ENCODE results near the gene TBCEL. TPM values are rescaled to one million over a fixed set of nuclear protein-coding genes. Genes with fewer than 3 reads are reported as not detected.
"Not testable (repeated sequence)": the region's sequence is repeated elsewhere in the genome, so short reads cannot be mapped to it uniquely, and the experiment has no call there.

The TBCEL gene
- total RNA-seq, 1 experiment from 2014 or later: 11.6 TPM

DNA sequence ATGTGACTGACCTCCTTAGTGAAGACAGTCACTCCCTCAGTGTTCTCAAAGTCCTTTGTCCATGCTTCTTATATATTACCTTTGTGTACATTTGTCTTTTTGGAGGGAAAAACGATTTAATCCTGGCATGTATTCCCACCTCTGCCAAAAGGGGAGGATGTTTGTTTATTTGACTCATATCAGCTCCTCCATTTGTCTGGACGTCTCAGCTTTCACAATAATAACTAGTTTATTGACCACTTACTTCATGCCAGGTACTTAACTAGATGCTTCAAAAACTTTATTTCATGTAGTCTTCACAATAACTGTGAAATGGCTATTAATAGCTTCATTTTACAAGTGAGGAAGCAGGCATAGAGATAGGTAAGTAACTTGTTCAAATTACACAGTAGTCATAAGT lies 5.3 kb downstream of the TBCEL start:
- H2AFZ ChIP-seq: no peak overlapping the region
- H3K4me1 ChIP-seq (replicated peaks; ENCODE audit: insufficient read depth): peaks cover 15% of the 10 kb centered on the region
- ChIA-PET POLR2A (ENCODE audit: unreplicated experiment) (no interaction called here), CTCF (no interaction called here)
- no peaks in the 10 kb centered on the region for H3K36me3 ChIP-seq (ENCODE audit: low read depth)
- peaks cover 17% of the 10 kb centered on the region for H3K79me2 ChIP-seq (ENCODE audit: low read depth)
- no peaks in the 10 kb centered on the region for H3K9me3 ChIP-seq (ENCODE audit: insufficient read depth, low read depth)
- no peaks in the 10 kb centered on the region for H3K27me3 ChIP-seq (ENCODE audit: insufficient read depth, low read depth)
- intact Hi-C loops (cut with micrococcal nuclease; ENCODE audit: unreplicated experiment): no loop called here
- no TSS peak for BruUV-seq (replicated peaks)
- DNase-seq: no peak
- no peaks in the 10 kb centered on the region for H3F3A ChIP-seq (ENCODE audit: insufficient read depth, low read depth)
- no peak overlapping the region for H3K4me2 ChIP-seq
- no peak overlapping the region for H3K4me3 ChIP-seq
- no peak overlapping the region for H3K27ac ChIP-seq
- TF ChIP-seq, protein P1, sequence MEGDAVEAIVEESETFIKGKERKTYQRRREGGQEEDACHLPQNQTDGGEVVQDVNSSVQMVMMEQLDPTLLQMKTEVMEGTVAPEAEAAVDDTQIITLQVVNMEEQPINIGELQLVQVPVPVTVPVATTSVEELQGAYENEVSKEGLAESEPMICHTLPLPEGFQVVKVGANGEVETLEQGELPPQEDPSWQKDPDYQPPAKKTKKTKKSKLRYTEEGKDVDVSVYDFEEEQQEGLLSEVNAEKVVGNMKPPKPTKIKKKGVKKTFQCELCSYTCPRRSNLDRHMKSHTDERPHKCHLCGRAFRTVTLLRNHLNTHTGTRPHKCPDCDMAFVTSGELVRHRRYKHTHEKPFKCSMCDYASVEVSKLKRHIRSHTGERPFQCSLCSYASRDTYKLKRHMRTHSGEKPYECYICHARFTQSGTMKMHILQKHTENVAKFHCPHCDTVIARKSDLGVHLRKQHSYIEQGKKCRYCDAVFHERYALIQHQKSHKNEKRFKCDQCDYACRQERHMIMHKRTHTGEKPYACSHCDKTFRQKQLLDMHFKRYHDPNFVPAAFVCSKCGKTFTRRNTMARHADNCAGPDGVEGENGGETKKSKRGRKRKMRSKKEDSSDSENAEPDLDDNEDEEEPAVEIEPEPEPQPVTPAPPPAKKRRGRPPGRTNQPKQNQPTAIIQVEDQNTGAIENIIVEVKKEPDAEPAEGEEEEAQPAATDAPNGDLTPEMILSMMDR (conservative IDR thresholded peaks at IDR 0.05): no peak
- no peak for TF ChIP-seq EZH2 (IDR thresholded peaks at IDR 0.05; ENCODE audit: low read depth)
- H4K20me1 ChIP-seq (ENCODE audit: insufficient read depth): peaks cover 15% of the 10 kb centered on the region
- H3K9me2 ChIP-seq (ENCODE audit: insufficient read depth): no peaks in the 10 kb centered on the region

DNA sequence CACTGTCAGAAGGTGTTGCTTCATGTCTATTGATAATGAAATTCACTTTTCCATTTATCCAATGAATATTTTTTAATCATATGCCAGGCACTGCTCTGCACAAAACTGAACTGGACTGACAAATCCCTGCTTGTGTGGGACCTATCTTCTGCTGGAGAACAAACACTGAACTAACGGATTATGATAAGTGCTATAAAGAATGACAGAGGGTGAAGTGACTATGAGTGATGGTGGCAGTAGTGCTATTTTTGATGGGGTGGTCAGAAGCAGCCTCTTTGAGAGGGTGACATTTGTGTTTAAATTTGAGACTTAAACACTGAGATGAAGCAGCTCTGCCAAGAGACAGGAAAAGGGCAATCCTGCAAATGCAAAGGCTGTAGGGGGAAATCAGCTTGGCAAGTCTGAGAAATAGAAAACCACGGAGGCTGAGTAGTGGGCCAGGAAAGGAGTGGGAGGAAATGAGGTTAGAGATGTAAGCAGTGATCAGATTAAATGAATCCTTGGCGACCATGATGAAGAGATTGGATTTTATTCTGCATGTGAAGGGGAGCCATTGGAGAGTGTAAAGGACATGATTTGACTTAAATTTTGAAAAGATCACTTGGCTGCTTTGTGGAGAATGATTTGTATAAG lies 6.0 kb downstream of the TBCEL start:
- Histone ChIP-seq H3K9me3 (ENCODE audit: insufficient read depth, low read depth) (no peaks in the 10 kb centered on the region), H3K9me2 (ENCODE audit: insufficient read depth) (no peaks in the 10 kb centered on the region), H3K4me1 (replicated peaks; ENCODE audit: insufficient read depth) (peaks cover 10% of the 10 kb centered on the region), H3K4me3 (no peak overlapping the region), H3K27ac (no peak overlapping the region), H2AFZ (no peak overlapping the region), H3K36me3 (ENCODE audit: low read depth) (no peaks in the 10 kb centered on the region), H3K79me2 (ENCODE audit: low read depth) (peaks cover 9% of the 10 kb centered on the region), H3K27me3 (ENCODE audit: insufficient read depth, low read depth) (no peaks in the 10 kb centered on the region), H3F3A (ENCODE audit: insufficient read depth, low read depth) (no peaks in the 10 kb centered on the region), H3K4me2 (no peak overlapping the region), H4K20me1 (ENCODE audit: insufficient read depth) (peaks cover 15% of the 10 kb centered on the region)
- intact Hi-C loops (cut with micrococcal nuclease; ENCODE audit: unreplicated experiment): no loop called here
- BruUV-seq (replicated peaks): no TSS peak
- ChIA-PET POLR2A (ENCODE audit: unreplicated experiment) (no interaction called here), CTCF (no interaction called here)
- TF ChIP-seq EZH2 (IDR thresholded peaks at IDR 0.05; ENCODE audit: low read depth): no peak
- TF ChIP-seq, protein P1 (conservative IDR thresholded peaks at IDR 0.05): no peak
- DNase-seq: no peak

DNA sequence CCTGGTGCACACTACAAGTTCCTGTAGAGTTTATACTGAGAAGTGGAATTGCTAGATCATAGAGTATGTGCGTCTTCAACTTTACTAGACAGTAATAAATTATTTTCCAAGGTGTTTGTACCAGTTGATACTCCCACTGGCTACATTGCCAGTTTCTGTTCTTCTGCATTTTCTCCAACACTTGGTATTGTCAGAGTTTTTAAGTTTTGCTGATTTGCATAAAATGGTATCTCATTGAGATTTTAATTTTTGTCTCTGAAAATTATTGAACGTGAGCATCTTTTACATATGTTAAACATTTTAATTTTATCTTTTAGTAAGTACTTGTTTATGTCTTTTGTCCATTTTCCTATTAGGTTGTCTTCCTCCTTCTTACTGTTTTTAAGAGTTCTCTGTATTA lies 7.3 kb downstream of the TBCEL start:
- Histone ChIP-seq H4K20me1 (ENCODE audit: insufficient read depth) (peaks cover 12% of the 10 kb centered on the region), H3F3A (ENCODE audit: insufficient read depth, low read depth) (no peaks in the 10 kb centered on the region), H3K4me2 (no peak overlapping the region), H3K27me3 (ENCODE audit: insufficient read depth, low read depth) (no peaks in the 10 kb centered on the region), H3K9me3 (ENCODE audit: insufficient read depth, low read depth) (no peaks in the 10 kb centered on the region), H2AFZ (no peak overlapping the region), H3K36me3 (ENCODE audit: low read depth) (no peaks in the 10 kb centered on the region), H3K4me1 (replicated peaks; ENCODE audit: insufficient read depth) (0 out of 2 replicates have a peak, but pooled peaks cover 5% of the 10 kb centered on the region), H3K79me2 (ENCODE audit: low read depth) (no peaks in the 10 kb centered on the region), H3K27ac (no peak overlapping the region), H3K9me2 (ENCODE audit: insufficient read depth) (no peaks in the 10 kb centered on the region), H3K4me3 (no peak overlapping the region)
- no TSS peak for BruUV-seq (replicated peaks)
- no peak for DNase-seq
- POLR2A ChIA-PET (ENCODE audit: unreplicated experiment): no interaction called here
- intact Hi-C loops (cut with micrococcal nuclease; ENCODE audit: unreplicated experiment): no loop called here
- CTCF ChIA-PET: no interaction called here
- TF ChIP-seq EZH2 (IDR thresholded peaks at IDR 0.05; ENCODE audit: low read depth): no peak
- TF ChIP-seq, protein P1 (conservative IDR thresholded peaks at IDR 0.05): no peak

DNA sequence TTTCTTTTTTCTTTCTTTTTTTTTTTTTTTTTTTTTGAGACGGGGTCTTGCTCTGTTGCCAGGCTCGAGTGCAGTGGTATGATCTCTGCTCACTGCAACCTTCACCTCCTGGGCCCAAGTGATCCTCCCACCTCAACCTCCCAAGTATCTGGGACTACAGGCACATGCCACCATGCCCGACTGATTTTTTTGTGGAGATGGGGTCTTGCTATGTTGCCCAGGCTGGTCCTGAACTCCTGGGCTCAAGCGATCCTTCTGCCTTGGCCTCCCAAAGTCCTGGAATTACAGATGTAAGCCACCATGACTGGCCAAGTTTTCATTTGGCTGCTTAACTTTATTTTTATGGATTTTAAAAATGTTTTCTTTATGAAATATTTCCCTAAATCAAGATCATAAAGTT lies 7.7 kb downstream of the TBCEL start:
- H3K4me3 ChIP-seq; intact Hi-C loops (cut with micrococcal nuclease; ENCODE audit: unreplicated experiment); H3K4me1 ChIP-seq (replicated peaks; ENCODE audit: insufficient read depth); POLR2A ChIA-PET (ENCODE audit: unreplicated experiment); DNase-seq; H3K27me3 ChIP-seq (ENCODE audit: insufficient read depth, low read depth); BruUV-seq (replicated peaks); H3K9me2 ChIP-seq (ENCODE audit: insufficient read depth); CTCF ChIA-PET; H4K20me1 ChIP-seq (ENCODE audit: insufficient read depth); H3K27ac ChIP-seq; H3K36me3 ChIP-seq (ENCODE audit: low read depth); H3K4me2 ChIP-seq; H2AFZ ChIP-seq; H3K79me2 ChIP-seq (ENCODE audit: low read depth); H3K9me3 ChIP-seq (ENCODE audit: insufficient read depth, low read depth); H3F3A ChIP-seq (ENCODE audit: insufficient read depth, low read depth): not testable (repeated sequence)

Measured in PC-9 (cell line).